ENCODE results near the gene HEY2.

Gene HEY2

GRCh38 chr6:125742464-125743120 lies 6.8 kb upstream of the HEY2 start:
- Histone ChIP-seq H3K27me3 (replicated peaks; ENCODE audit: insufficient read depth, low read length) (no peaks in the 10 kb centered on the region), H3K27ac (ENCODE audit: low read length) (no peak overlapping the region)

GRCh38 chr6:125743604-125744003 lies 5.8 kb upstream of the HEY2 start:
- TF ChIP-seq EZH2 (optimal IDR thresholded peaks at IDR 0.05; ENCODE audit: low read depth, low read length) (no peak), CTCF (IDR thresholded peaks at IDR 0.05; ENCODE audit: low read length) (no peak), EZH2phosphoT487 (IDR thresholded peaks at IDR 0.05; ENCODE audit: low read length) (no peak)
- H3K36me3 ChIP-seq (replicated peaks; ENCODE audit: insufficient read depth, low read length): no peaks in the 10 kb centered on the region
- H3F3A ChIP-seq (ENCODE audit: insufficient read depth, low read length): peaks cover 23% of the 10 kb centered on the region

More at GRCh38 chr6:125742464-125743120, 6.8 kb upstream of the HEY2 start:
- Histone ChIP-seq H3K4me2 (ENCODE audit: low read depth, low read length) (no peak overlapping the region), H3K9ac (ENCODE audit: low read length) (no peak overlapping the region), H3K9me2 (replicated peaks; ENCODE audit: insufficient read depth, low read length) (no peaks in the 10 kb centered on the region), H3K4me3 (ENCODE audit: low read length) (no peak overlapping the region), H4K20me1 (ENCODE audit: insufficient read depth, low read length) (no peaks in the 10 kb centered on the region), H3K79me2 (ENCODE audit: low read length) (no peaks in the 10 kb centered on the region), H2AFZ (ENCODE audit: low read length) (no peak overlapping the region), H3K36me3 (replicated peaks; ENCODE audit: insufficient read depth, low read length) (no peaks in the 10 kb centered on the region), H3F3A (ENCODE audit: insufficient read depth, low read length) (peaks cover 13% of the 10 kb centered on the region), H3K9me3 (replicated peaks; ENCODE audit: insufficient read depth, low read length) (no peaks in the 10 kb centered on the region), H3K4me1 (ENCODE audit: low read length) (0 out of 2 replicates have a peak, but pooled peaks cover 8% of the 10 kb centered on the region)
- no peak for DNase-seq
- TF ChIP-seq CTCF (IDR thresholded peaks at IDR 0.05; ENCODE audit: low read length) (no peak), EZH2phosphoT487 (IDR thresholded peaks at IDR 0.05; ENCODE audit: low read length) (no peak), EZH2 (optimal IDR thresholded peaks at IDR 0.05; ENCODE audit: low read depth, low read length) (no peak)

GRCh38 chr6:125745281-125746018 lies 4.0 kb upstream of the HEY2 start:
- Histone ChIP-seq H3F3A (ENCODE audit: insufficient read depth, low read length) (peaks cover 34% of the 10 kb centered on the region), H3K4me2 (ENCODE audit: low read depth, low read length) (no peak overlapping the region), H3K9ac (ENCODE audit: low read length) (no peak overlapping the region), H3K9me3 (replicated peaks; ENCODE audit: insufficient read depth, low read length) (no peaks in the 10 kb centered on the region), H3K27ac (ENCODE audit: low read length) (no peak overlapping the region), H3K79me2 (ENCODE audit: low read length) (no peaks in the 10 kb centered on the region), H2AFZ (ENCODE audit: low read length) (no peak overlapping the region), H3K4me3 (ENCODE audit: low read length) (no peak overlapping the region), H4K20me1 (ENCODE audit: insufficient read depth, low read length) (no peaks in the 10 kb centered on the region), H3K4me1 (ENCODE audit: low read length) (0 out of 2 replicates have a peak, but pooled peaks cover 8% of the 10 kb centered on the region), H3K27me3 (replicated peaks; ENCODE audit: insufficient read depth, low read length) (no peaks in the 10 kb centered on the region), H3K9me2 (replicated peaks; ENCODE audit: insufficient read depth, low read length) (no peaks in the 10 kb centered on the region), H3K36me3 (replicated peaks; ENCODE audit: insufficient read depth, low read length) (no peaks in the 10 kb centered on the region)
- DNase-seq: no peak
- TF ChIP-seq CTCF (IDR thresholded peaks at IDR 0.05; ENCODE audit: low read length) (no peak), EZH2 (optimal IDR thresholded peaks at IDR 0.05; ENCODE audit: low read depth, low read length) (no peak), EZH2phosphoT487 (IDR thresholded peaks at IDR 0.05; ENCODE audit: low read length) (no peak)

More at GRCh38 chr6:125743604-125744003, 5.8 kb upstream of the HEY2 start:
- Histone ChIP-seq H3K4me2 (ENCODE audit: low read depth, low read length) (no peak overlapping the region), H2AFZ (ENCODE audit: low read length) (no peak overlapping the region), H3K4me3 (ENCODE audit: low read length) (no peak overlapping the region), H3K9ac (ENCODE audit: low read length) (no peak overlapping the region), H3K9me2 (replicated peaks; ENCODE audit: insufficient read depth, low read length) (no peaks in the 10 kb centered on the region), H3K4me1 (ENCODE audit: low read length) (0 out of 2 replicates have a peak, but pooled peaks cover 8% of the 10 kb centered on the region), H3K27ac (ENCODE audit: low read length) (no peak overlapping the region), H3K9me3 (replicated peaks; ENCODE audit: insufficient read depth, low read length) (no peaks in the 10 kb centered on the region), H3K79me2 (ENCODE audit: low read length) (no peaks in the 10 kb centered on the region), H4K20me1 (ENCODE audit: insufficient read depth, low read length) (no peaks in the 10 kb centered on the region), H3K27me3 (replicated peaks; ENCODE audit: insufficient read depth, low read length) (no peaks in the 10 kb centered on the region)
- DNase-seq: no peak
